Stimulated activated CD8-positive, alpha-beta memory T cell treated with anti-CD3 and anti-CD28 coated beads, Interleukin-12 subunit alpha, Interleukin-12 subunit beta, amount 100 ng/mL, for 24 hours (primary cell): ENCODE measurements around the gene TRIM29.

Experiments used
- DNase-seq: peaks from one replicate; pipeline ENCODE4 v3.0.0-alpha.2; 2020; ENCODE audit errors: extremely low read depth

The TRIM29 gene

DNA sequence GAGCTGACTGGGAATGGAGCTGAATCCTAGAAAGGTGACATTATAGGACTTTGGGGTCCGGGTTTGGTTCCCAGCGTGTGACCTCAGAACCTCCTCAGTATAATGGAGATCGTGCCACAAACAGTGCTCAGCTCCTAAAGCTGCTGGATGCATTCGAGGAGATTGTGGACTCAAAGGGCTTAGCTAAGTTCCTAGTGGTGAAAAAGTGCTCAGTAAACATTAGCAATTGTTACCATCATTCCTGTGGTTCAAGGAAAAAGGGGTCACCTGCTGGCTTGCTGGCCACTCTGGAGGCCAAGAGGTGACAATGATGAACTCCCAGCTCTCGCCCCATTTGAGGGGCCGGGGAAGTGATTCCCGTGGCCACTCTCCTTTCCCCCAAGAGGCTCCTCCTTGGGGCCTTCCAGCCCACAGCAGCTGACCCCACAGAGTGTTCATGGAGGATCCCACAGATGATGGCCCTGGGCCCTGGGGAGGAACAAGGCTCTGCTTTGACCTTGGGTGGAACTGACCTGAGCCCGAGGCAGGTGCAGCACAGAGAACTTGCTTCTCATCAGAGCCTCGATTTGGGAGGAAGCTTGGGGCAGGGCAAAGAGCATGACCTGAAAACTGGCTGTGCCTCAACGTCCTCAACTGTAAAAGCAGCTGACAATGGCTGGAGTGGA is 40.1 kb downstream of the TRIM29 start:
- no peak for DNase-seq

DNA sequence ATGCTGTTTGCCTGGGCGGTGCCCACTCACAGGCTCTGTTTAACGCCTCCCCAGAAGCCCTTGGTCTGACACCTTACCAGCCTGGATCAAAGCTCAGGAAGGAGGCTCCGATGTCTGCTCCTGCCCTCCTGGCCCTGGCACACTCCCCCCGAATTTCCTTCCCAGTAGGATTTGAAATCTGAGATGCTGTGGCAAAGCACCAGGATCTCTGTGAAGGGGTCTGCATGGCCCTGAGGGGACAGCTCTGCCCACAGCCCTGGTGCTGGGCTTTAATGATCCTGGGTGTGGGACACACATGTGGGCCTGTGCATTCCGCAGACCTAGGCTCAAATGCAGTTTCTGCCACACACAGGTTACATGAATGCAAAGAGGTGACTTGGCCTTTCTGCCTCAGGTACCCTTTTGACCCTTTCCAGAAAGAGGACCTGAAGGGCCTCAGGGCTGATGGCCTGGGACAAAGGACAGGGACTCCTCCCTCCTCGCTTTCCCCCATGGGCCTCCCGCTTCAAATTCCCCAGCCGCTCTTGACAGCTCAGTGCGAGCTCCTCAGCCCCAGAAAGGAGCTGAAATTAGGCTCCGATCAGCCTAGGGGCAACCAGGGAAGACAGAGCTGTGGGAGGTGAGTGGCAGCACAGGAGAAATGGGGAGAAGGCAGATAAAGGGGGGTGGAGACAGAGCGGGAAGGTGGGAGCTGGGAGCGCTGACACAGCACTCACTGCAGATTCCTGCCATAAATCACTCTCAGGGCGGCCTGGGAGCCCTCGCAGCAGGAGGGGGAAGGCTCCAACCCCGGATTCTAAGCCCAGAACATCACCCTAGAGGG is 41.3 kb downstream of the TRIM29 start:
- no peak for DNase-seq

DNA sequence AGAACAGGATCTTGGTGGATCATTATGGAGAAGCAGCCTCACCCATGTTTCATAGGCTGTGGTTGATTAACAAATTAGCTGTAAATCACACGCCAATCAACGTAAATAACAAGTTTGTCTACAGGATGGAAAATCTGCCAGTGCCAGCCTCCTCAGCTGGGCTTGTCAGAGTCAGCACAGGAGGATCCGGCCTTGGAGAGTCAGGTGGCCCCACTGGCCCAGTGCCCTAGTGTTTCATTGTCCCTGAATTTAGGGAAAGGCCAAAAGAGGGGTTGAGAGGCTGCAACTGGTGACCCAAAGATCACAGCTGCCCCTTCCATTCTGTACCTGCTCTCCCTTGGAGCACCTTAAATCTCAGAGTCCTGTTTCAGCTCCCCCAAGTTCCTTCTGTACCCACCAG is 42.4 kb downstream of the TRIM29 start:
- DNase-seq: no peak

DNA sequence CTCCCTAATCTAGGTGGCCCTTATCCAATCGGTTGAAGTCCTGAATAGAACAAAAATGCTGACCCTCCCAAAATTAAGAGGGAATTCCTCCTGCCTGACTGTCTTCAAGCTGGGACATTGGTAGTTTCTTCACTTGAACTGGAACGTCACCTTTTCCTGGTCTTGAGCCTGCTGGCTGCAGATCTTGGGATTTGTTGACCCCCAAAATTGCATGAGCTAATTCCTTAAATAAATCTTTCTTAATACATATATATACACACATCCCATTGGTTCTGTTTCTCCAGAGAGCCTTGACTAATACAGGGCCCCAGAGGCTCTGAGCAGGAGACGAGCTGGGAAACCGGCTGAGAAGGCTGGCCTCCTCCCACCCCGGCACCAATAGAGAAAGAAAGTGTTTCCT is 46.2 kb downstream of the TRIM29 start:
- DNase-seq: no peak

DNA sequence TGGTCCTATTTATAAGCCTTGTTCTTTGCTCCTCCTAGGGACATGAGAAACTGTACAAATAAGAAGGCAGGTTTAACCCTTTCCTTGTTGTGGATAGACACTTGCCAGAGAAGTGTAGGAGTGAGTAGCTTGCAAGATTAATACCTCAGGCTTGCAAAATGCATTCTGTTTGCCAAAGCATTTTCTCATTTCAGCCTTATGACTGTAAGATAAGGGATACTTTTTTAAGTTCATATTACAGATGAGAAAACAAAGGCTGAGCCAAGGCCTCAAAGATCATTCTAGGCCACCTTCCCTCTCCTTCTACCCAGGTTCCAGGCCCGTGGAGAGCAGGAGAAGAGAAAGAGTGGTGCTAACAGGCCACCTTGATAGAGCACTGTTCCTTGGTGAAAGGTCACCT is 46.8 kb downstream of the TRIM29 start:
- DNase-seq: no peak

DNA sequence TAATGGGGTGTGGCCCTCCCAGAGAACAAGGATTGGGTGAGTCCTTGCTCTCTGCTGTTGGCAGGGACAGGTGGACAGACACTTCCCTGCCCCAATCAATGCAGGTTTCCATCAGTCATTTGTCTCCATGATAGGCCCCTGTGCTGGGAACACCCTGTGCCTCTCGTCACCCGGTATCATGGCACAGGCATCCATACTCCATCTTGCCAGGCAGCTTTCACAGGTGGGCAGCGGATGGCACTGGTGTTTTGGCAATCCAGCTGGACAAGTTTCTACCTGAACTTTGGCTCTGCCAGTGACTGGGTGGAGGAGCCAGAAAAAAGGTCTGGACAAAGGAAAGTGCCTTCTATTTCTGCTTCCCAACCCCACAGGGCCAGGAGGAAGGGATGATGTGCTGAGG is 47.5 kb downstream of the TRIM29 start:
- DNase-seq: no peak

DNA sequence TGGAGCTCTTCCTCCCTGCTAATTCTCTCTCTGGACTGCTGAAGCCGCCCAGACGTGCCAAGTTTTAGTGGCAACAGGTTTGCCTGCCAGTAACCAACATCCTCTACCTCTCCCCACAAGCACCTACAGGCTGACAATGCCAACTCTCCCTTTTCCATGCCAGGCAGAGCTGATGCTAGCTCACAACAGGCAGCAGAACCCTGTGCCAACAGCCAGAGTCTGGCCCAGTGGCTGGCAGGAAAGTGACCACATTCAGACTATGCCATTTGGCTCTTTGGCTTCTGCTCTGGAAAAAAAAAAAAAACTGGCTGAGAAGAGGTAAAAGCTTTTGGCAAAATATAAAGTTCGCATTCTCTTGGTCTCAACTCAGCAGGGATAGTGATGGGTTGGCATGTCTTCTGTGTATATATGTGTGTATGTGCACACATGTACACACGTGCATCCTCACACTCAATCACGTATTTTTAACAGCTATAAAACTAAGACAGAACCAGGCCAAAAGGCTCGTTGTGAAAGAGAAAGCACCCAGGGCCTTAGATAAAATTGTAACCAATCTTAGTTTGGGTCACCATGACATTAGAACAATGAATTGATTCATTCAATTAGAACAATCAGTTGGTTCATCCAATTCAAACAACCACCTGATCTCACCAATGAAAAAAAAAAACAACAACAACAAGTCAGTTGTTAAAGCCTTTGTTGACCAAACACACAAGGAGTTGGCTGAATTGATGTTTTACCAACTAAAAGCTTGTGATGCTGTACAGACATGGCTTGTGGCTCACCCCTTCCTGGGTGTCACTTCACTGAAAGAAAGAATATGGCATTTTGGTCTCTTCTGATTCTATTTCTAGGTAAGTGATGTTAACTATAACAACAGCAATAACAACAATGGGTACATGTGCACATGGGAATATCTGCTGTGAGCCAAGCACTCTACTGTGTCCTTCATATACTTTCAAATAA is 48.6 kb downstream of the TRIM29 start:
- DNase-seq: no peak

DNA sequence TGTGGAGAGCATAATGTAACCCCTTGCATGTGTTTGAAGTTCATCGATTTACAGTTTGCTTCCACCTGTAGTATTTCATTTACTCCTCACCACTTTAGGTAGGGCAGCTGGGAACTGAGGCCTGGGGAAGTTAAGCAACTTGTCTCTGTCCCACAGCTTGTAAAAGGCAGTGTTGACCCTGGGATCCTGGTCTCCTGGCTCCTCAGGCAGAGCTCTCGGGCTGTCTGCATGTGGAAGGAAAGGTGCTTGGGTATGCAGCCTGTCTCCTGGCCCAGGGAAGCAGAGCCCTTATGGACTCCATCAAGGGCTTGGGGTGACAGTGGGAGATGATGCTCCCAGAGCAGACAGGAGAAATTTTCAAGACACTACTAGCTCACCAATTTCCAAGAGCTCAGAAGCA is 49.9 kb downstream of the TRIM29 start:
- no peak for DNase-seq

DNA sequence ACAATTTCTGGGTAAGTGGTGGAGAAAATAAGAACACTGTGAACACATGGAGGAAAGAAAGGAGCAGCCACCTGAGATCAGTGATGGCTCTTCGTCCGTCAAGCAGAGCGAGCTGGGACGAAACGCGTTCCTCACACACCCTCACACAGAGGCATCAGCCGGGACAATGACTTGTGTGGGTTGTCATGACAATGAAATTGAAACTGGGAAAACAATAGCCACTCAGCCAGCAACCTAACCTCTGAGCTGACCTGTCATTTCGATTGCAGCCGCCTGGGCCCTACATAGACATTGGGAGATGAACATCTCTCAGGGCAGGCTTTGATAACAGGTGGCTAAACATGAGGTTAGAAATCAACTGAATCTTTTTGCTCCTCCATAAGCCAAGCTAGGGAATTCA is 51.3 kb downstream of the TRIM29 start:
- DNase-seq: no peak

DNA sequence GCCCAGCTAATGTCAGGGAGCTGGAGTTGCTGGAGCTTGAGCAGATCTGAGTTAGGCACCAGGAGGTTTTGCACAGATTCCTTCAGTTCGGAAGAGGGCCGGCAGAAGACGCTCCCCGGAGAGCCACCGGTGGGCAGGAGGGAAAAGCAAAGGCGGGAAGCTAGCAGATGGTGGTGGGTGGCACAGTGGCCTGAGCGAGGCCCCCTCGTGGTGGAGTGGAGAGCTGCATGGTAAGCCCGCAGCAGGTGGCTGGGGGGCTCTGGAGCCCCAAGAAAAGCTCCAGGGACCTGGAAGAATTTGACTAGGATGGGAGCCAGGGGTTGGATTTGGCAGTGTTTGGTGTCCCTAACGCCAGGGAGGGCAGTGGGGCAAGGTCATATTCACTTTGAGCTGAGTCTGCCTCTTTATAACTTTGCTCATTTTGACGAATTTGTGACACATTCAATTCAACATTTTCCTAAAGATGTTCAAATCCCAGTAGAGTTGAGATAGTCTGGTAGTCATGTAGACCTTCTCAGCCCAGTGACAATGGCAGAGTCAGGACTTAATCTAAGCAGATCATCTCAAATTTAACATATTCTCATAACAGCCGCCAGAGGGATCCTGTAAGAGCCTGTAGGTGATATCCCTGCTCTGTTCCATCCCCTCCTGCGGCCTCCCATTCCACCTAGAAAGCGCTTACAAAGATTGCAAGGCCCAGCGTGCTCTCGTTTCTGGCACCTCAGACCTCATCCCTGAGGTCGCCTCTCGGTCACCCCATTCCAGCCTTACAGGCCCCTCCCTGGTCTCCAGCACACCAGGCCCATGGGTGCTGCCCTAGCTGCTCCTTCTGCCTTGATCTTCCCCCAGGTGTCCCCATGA is 57.9 kb downstream of the TRIM29 start:
- DNase-seq: no peak

DNA sequence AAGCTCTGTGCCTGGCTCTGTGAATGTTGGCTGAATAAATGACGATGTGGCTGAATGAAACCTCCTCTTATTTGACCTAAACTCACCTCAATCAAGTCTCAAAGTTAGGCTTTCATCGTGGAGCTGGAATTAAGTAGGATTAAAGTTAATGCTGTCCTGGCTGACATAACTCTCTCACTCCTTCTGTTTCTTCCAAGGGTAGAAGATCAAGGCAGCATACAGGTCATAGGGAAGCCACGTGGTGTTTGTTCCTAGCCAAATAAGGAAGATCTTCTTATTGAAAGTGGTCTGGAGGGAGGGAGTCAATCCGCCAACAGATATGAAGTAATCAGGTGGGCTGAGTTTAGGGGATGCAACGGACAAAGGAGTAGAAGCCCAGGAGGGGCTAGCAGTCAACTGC is 59.5 kb downstream of the TRIM29 start:
- no peak for DNase-seq

DNA sequence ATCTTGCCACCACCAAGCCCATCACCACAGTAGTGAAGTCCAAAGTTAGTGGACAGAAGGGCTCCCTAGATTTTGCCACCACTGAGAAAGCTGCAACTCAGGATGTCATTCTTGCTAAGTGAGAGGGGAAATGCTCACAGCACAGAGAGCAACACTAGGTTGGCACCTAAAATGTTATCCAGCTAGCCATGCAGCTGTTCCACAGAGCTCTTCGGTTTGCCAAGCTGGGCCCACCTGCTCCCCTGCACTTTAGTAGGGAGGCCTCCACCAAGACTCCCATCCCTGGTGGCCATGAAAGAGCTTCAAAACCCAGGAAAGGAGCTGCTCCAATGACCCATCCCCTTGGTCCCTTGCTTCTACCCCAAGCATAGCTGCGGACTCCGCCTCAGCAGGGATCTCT is 63.8 kb downstream of the TRIM29 start:
- no peak for DNase-seq

DNA sequence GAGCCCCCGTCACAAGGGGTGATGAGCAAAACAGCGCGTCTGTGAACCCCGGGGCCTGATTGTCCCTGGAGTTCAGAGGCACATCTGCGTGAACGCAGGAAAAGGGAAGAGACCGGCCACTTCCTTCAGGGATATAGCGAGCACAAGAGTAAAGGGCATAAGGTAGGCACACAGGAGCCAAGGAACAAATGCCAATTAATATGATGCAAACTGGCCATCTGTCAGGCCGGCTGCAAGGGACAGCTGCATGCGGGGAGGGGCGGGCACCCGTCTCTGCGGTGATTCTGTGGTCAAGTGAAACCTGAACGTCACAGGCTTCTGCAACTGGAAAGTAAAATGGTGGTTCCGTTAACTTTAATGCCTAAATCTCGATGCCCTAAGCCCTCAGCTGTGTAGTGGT is 64.7 kb downstream of the TRIM29 start:
- no peak for DNase-seq

DNA sequence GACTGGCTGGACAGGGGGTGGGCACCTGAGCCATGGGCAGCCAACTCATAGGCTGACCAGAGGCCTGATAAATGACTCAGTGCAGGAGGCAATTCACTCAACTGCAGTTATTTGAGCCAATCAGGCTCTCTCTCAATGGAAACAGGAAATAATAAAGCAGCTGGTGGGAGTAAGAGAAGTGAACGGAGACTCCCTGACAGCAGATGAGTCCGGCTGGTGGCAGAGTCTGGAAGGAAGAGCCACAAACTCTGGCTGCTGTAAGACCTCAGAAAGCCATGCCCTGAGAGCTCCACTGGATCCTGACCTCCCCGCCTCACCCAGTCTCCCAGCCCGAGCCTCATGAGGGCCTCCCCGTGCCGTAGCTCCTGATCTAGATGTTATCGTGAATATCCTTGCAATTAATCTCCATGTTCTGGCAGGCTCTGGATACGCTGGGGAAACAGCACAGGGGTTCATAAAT is 69.8 kb downstream of the TRIM29 start:
- DNase-seq: no peak

DNA sequence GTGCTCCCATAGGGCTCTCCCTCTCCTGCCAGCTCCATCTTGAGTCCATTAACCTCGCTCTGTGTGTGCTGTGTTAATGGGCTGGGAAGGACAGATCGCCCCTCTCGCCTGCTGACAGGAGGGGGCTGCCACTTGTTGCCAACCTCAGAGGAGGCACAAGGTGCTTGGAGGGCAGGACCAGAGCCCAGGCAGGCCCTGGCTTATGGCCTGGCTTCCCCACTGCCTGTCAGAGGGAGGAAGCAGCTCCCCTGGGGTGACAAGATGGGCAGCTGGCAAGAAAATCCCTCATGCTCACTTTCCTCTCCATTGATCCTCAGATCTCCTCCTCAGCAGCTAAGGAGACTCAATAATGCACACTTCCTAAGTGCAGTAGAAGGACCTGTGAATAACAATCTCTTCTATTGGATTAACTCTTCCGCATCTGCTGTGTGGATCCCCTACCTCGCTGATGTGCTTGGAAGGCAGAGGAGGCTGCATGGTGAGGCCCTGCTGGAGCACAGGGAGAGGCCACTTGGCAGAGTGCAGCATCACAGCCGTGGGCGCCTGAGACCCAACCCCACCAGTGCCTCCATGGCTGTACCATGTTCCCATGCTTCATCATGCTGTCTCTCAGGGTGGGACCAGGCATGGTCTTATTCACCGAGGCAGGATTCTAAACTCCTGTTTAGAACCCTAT is 70.3 kb downstream of the TRIM29 start:
- DNase-seq: no peak

DNA sequence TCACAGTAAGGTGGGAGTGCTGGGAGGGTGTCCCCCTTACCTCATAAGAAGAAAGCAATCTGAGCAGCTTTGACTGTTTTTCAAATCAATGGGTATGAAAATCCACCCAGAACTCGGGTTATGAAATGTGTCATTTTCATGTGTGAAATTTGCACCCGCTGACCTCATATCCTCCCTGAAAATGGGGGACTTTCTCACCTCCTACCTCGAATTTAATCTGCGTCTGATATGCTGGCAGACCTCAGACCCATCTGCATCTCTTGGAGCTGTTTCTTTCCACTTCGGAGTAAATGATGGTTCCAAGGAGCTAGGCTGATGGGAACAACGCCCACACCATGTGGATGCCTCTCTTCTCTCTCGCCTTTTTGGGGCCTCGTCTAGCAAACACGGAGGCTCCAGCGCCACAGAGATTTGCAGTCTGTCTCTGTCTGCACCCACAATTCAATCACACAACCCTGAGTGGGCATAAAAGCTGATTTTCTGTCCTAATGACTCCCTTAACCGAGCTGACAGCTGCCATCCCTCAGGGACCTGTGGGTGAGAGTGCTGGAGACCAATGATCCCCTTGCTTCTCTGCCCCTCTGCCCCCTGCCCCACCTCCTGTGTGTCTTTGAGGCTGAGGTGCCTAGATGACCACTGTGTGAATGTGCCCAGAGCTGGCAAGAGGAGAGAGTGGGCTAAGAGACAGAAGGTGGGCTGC is 71.0 kb downstream of the TRIM29 start:
- DNase-seq: no peak

DNA sequence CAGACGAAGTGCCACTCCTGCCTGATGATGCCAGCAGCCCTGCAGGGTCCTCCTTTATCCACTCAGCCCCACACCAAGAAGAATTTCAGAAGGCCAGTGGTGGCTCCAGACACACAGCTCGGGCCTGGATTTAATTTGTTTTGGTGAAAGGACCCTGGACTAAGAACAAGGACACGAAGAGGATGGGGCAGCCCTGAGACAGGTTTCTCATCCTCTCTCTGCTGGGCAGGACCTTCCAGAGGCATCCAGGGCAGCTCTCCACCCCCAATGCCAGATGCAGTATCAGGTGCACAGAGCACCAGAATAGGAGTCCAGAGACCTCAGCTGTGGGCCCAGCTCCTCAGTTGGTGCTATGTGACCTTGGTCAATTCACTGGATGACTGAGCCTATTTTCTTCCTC is 72.0 kb downstream of the TRIM29 start:
- no peak for DNase-seq

DNA sequence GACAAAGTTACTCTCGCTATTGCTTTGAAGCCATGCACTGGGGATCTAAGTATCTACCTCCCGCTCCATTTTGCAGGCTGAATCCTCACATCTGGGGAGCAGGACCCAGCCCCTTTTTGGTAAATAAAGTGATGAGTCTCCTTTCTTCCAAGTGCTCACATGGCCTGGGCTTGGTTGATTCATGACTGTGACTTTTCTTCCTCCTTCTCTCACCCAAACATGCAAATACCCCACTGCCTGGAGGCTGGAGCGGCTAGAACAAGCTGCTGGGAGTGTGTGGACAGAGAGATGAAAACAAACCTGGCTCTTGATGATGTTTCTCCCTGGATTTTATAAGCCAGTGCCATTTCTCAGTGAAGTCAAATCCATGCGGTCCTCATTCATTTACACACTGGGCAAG is 72.7 kb downstream of the TRIM29 start:
- no peak for DNase-seq

DNA sequence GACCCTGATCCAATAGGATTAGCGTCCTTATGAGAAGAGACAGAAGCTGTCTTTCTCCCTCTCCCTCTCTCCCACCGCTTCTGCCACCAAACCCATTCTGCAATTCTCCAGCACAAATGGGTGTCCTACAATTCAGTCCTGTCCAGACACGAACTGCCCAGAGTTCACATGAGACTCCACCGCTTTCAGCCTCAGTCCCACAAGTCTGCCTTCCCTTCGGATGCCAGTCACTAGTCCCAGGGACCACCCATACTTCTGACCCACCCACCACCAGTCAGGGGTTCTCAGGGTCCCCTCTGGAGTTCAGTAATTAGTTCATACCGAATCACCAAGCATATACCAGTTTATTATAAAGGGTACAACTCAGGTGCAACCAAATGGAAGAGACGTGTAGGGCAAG is 73.6 kb downstream of the TRIM29 start:
- DNase-seq: no peak

DNA sequence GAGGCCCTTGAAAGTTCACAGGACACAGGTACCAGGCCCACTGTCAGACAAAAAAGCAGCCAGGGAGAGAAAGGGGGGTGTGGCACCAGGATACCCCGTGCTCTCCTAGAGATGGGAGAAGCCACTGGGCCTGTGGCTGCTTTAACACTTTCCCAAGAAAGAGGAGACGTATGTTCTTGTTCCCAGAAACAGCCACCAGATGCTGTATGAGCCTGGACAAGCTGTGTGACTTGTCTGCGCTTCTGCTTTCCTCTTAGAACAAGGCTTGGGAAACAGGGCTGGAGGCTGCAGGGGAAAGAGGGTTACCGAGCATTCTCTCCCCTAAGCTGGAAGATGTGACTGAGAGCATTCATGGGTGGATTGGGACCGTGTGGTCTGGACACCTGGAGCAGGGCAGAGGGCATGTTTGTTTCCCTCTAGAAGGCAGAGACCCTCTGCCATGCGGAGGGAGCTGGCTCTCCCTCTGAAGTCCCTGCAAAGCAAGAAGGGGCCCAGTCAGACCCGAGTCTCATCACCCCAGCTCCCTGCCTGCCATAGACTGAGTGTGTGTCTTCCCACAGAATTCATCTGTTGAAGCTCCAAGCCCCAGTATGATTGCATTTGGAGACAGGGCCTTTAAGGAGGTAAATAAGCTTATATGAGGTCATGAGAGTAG is 74.1 kb downstream of the TRIM29 start:
- no peak for DNase-seq
